ENCODE measurements around the gene SUN3. TPM values are rescaled to one million over a fixed set of nuclear protein-coding genes. Genes with fewer than 3 reads are reported as not detected.

Gene SUN3
- total RNA-seq, 1 experiment from 2014 or later = not detected

GRCh38 chr7:48053736-48054135 lies 24.8 kb upstream of the SUN3 start:
- Histone ChIP-seq H2BK120ac (ENCODE audit: low read depth, low read length, poor library complexity, severe bottlenecking) (no peak overlapping the region), H3K4me1 (ENCODE audit: insufficient read depth, low read length) (no peaks in the 10 kb centered on the region), H3K4ac (ENCODE audit: low read depth, low read length) (no peak overlapping the region), H3K79me2 (ENCODE audit: insufficient read depth, low read length) (no peaks in the 10 kb centered on the region), H2BK20ac (ENCODE audit: low read depth, low read length, poor library complexity, severe bottlenecking) (no peak overlapping the region), H3K23me2 (ENCODE audit: insufficient read length, low read depth, low read length, poor library complexity, severe bottlenecking) (no peaks in the 10 kb centered on the region), H3K14ac (ENCODE audit: insufficient read depth, low read length) (no peak overlapping the region), H3K9ac (ENCODE audit: extremely low read depth, insufficient read length, low read length) (no peak overlapping the region), H3K27me3 (ENCODE audit: insufficient read depth, low read length) (no peaks in the 10 kb centered on the region), H4K91ac (ENCODE audit: insufficient read length, low read depth, low read length) (no peak overlapping the region), H2AFZ (ENCODE audit: low read length) (no peak overlapping the region), H3K79me1 (ENCODE audit: insufficient read depth, low read depth, low read length, poor library complexity, severe bottlenecking) (no peaks in the 10 kb centered on the region), H4K5ac (ENCODE audit: insufficient read length, low read depth, low read length) (no peak overlapping the region), H4K20me1 (ENCODE audit: control insufficient read depth, insufficient read depth, insufficient read length) (no peaks in the 10 kb centered on the region), H3K4me2 (ENCODE audit: insufficient read depth, insufficient read length, low read length) (no peak overlapping the region), H4K8ac (replicated peaks; ENCODE audit: insufficient read length, low read depth, low read length) (no peak overlapping the region), H3K27ac (ENCODE audit: insufficient read length, low read depth, low read length) (no peak overlapping the region), H3K56ac (ENCODE audit: insufficient read length, low read depth, low read length) (no peak overlapping the region), H2BK15ac (ENCODE audit: low read depth, low read length) (no peak overlapping the region), H3K18ac (ENCODE audit: insufficient read length, low read depth, low read length) (no peak overlapping the region), H3K9me3 (ENCODE audit: control insufficient read depth, low read depth, low read length) (no peaks in the 10 kb centered on the region), H2BK12ac (ENCODE audit: insufficient read length, low read depth, low read length) (no peak overlapping the region), H3K23ac (ENCODE audit: insufficient read length, low read depth, low read length) (no peak overlapping the region), H3T11ph (ENCODE audit: low read length) (no peak overlapping the region), H2AK5ac (ENCODE audit: insufficient read length, low read length) (no peak overlapping the region), H2BK5ac (ENCODE audit: insufficient read length, low read length) (no peak overlapping the region)
- no CpG with 5 or more reads among the region's 2 CpGs for WGBS (ENCODE audit: extremely low coverage, insufficient read length, low lambda C conversion rate)
- H3K9me3 Mint-ChIP-seq = peaks cover 5 to 14% of the 10 kb centered on the region in 2 experiments; a peak in 4 of 5 replicates
- H3K27ac Mint-ChIP-seq = no peak overlapping the region
- peaks cover 0 to 10% of the 10 kb centered on the region in 2 experiments; a peak in 1 of 4 replicates for H3K4me1 Mint-ChIP-seq
- no peak for TF ChIP-seq CTCF (conservative IDR thresholded peaks at IDR 0.05)
- peaks cover 1% of the 10 kb centered on the region; the same call in 1 of the 2 replicates for H3K27me3 Mint-ChIP-seq (ENCODE audit: low read depth)
- H3K4me3 Mint-ChIP-seq = no peak overlapping the region
- peaks cover 0 to 4% (median 4%) of the 10 kb centered on the region in 3 experiments; a peak in 2 of 7 replicates for H3K36me3 Mint-ChIP-seq (ENCODE audit: insufficient read depth in 1 of 3, low read depth in 3 of 3)
- DNase-seq = no peak
